ENCODE results near the gene ADARB2. TPM values are rescaled to one million over a fixed set of nuclear protein-coding genes. Genes with fewer than 3 reads are reported as not detected.

ADARB2 gene
- total and polyA plus RNA-seq, 5 donors = 0.53 to 1.6 (median 0.59) TPM

DNA sequence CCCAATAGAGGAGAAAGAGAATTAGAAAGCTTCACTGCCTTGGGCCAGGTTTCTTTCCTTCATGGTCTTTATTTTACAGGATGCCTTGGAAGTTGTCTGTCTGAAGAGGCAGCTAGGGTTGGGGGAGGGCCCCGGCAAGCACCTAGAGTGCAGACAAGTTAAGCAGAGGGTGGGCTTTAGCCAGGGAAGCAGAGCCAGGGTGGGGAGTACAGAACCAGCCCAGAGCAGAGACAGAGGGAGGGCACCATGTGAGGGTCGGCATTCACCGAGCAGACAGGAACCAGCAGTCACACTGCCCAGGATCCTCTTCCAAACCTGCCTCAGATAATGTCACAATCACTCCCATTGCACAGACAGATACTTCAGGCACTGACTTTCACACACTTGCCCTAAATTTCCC, 75.9 kb downstream of the ADARB2 start:
- H3K4me1 ChIP-seq (ENCODE audit: control insufficient read depth, insufficient read depth, low read length) = no peaks in the 10 kb centered on the region
- intact Hi-C loops (cut with DNase I) = no loop called here
- H3K9me3 ChIP-seq (ENCODE audit: control insufficient read depth, low read length) = no peaks in the 10 kb centered on the region
- H3K27ac ChIP-seq (ENCODE audit: low read length) = no peak overlapping the region
- WGBS = 90% methylated on average over 3 of the region's 3 CpGs
- H3K4me3 ChIP-seq (ENCODE audit: low read length) = no peak overlapping the region
- no peak for ATAC-seq
- no peaks in the 10 kb centered on the region for H3K27me3 ChIP-seq (ENCODE audit: control insufficient read depth, insufficient read depth)
- DNase-seq = no peak

DNA sequence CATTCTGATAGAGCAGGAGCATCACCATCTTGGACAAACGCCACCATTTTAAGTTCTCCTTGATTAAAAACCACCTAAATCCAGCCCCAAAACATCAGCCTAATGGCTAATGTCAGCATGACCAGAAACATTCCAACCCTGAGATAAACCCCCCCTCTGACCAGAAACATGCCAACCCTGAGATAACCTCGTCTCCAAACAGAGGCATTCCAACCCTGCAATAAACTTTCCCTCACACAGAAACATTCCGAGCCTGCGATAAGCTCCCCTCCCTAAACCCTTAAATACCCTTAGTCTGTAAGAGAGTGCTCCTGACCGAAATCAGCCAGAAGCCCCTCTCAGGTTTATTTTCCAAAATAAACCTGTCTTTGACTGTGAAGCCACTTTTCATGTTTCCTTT, 76.5 kb downstream of the ADARB2 start:
- no peaks in the 10 kb centered on the region for H3K4me1 ChIP-seq (ENCODE audit: control insufficient read depth, insufficient read depth, low read length)
- WGBS = 32% methylated on average over 5 of the region's 5 CpGs
- intact Hi-C loops (cut with DNase I) = no loop called here
- DNase-seq = no peak
- no peaks in the 10 kb centered on the region for H3K27me3 ChIP-seq (ENCODE audit: control insufficient read depth, insufficient read depth)
- no peak for ATAC-seq
- H3K27ac ChIP-seq (ENCODE audit: low read length) = no peak overlapping the region
- H3K9me3 ChIP-seq (ENCODE audit: control insufficient read depth, low read length) = no peaks in the 10 kb centered on the region
- H3K4me3 ChIP-seq (ENCODE audit: low read length) = no peak overlapping the region

DNA sequence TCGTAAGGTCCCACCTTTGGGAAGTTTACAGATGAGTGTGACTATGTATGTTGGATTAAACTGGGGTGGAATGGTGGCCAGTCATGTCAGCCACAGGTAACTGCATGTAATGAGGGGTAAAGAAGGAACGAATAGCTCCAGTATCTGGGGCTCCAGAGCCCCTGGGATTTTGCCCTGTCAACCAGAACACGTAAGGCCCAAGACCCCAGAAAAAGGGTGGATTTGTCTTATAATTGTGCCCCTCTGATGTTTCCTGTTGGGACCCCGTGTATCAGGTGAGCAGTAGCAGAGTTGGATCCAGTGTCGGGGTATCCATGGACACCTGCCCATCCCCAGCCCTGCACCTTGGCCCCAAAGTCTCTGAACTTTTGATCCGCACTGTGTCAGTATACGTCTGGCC, 76.9 kb downstream of the ADARB2 start:
- H3K27me3 ChIP-seq (ENCODE audit: control insufficient read depth, insufficient read depth) = no peaks in the 10 kb centered on the region
- ATAC-seq = no peak
- intact Hi-C loops (cut with DNase I) = no loop called here
- no peak overlapping the region for H3K27ac ChIP-seq (ENCODE audit: low read length)
- 75% methylated on average over 7 of the region's 7 CpGs for WGBS
- DNase-seq = no peak
- no peak overlapping the region for H3K4me3 ChIP-seq (ENCODE audit: low read length)
- no peaks in the 10 kb centered on the region for H3K9me3 ChIP-seq (ENCODE audit: control insufficient read depth, low read length)
- H3K4me1 ChIP-seq (ENCODE audit: control insufficient read depth, insufficient read depth, low read length) = no peaks in the 10 kb centered on the region

DNA sequence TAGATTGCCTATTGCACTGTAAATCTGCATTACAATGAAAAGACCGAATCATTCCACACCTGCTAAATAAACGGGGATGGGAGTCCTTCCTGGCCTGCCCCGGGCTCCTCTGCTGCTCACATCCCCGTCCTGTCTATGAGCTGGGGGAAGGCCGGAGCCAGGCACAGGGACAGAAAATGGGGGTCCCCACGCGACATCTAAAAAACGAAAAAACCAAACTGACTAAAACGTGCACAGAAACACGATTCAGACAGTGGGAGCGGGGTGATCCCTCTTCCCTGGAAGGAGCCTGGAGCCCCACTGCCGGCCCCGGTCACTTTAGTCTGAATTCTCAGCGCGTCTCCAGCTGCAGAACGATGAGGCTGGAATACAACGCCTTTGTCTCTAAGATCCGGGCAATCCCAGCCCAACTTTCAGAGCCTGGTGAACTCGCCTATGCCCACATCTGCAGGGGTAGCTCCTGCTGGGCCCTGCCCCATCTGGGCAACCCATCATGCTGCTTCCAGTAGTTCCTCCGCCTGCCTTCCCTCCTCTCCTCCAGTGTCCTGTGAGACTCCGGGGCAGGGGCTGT, 78.0 kb downstream of the ADARB2 start:
- WGBS = 85% methylated on average over 21 of the region's 21 CpGs
- Histone ChIP-seq H3K27ac (ENCODE audit: low read length) (no peak overlapping the region), H3K27me3 (ENCODE audit: control insufficient read depth, insufficient read depth) (no peaks in the 10 kb centered on the region), H3K4me1 (ENCODE audit: control insufficient read depth, insufficient read depth, low read length) (no peaks in the 10 kb centered on the region), H3K9me3 (ENCODE audit: control insufficient read depth, low read length) (no peaks in the 10 kb centered on the region), H3K4me3 (ENCODE audit: low read length) (no peak overlapping the region)
- DNase-seq (no peak), ATAC-seq (no peak)
- intact Hi-C loops (cut with DNase I) = no loop called here

DNA sequence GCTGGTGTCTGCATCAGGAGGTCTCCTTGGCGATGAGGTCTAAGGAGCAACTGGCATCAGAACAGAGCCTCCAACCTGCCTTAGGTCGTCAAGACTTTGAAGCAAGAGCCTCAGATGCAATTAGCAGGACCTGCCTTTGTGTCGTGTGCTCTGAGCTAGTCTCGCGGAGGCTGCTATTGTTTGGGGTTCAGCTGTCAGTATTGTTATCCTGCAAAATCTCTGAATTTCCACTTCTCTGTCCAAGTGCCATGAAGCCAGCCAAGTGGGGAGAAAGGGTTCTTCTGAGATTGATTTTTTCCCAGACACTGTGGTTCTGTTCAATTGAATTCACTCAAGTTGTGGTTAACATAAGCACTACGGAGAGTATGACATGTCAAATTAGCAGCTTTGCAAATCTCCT, 78.7 kb downstream of the ADARB2 start:
- Histone ChIP-seq H3K27ac (ENCODE audit: low read length) (no peak overlapping the region), H3K4me1 (ENCODE audit: control insufficient read depth, insufficient read depth, low read length) (no peaks in the 10 kb centered on the region), H3K9me3 (ENCODE audit: control insufficient read depth, low read length) (no peaks in the 10 kb centered on the region), H3K27me3 (ENCODE audit: control insufficient read depth, insufficient read depth) (no peaks in the 10 kb centered on the region), H3K4me3 (ENCODE audit: low read length) (no peak overlapping the region)
- intact Hi-C loops (cut with DNase I) = no loop called here
- 68% methylated on average over 6 of the region's 6 CpGs for WGBS
- DNase-seq (no peak), ATAC-seq (no peak)

DNA sequence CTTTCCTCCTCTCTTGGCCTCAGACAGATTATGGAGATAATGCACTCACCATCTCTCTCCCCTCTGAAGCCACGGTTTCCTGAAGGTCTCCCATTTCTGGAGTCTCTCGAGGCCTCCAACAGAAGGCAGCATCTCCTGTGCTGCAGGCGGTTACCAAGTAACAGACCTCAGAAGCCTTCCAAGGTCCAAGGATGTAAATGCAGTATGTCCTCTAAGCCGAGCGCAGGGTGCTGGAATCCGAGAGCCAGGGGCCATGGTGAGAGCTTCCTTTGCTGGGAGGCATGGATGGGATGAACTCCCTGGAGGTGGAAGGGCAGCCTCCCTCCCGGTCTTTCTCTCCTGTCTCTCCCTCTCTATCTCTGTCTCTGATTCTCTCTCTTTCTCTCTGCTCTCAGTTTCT, 79.8 kb downstream of the ADARB2 start:
- no peak for ATAC-seq
- intact Hi-C loops (cut with DNase I) = no loop called here

DNA sequence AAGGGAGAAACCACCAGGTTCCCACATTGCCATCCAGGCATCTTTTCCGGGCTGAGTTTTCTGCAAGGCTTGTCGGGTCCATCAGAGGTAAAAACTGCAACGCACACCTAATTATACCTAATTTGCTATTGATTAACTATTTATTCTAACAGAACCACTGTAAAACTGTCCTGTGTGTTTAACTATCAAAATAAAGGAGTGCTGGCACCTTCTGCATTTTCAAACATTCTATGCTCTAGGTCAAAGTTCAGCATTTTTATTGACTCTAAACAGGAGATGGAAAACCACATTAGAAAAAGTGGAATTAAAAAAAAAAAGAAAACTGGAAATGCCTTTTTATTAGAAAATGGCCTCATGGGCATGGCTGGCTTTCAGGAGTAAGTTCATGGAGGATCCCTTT, 82.0 kb downstream of the ADARB2 start:
- WGBS = 85% methylated on average over 3 of the region's 3 CpGs
- H3K9me3 ChIP-seq (ENCODE audit: control insufficient read depth, low read length) = no peaks in the 10 kb centered on the region
- no peak overlapping the region for H3K27ac ChIP-seq (ENCODE audit: low read length)
- H3K27me3 ChIP-seq (ENCODE audit: control insufficient read depth, insufficient read depth) = no peaks in the 10 kb centered on the region
- DNase-seq (no peak), ATAC-seq (no peak)
- H3K4me1 ChIP-seq (ENCODE audit: control insufficient read depth, insufficient read depth, low read length) = no peaks in the 10 kb centered on the region
- intact Hi-C loops (cut with DNase I) = no loop called here
- no peak overlapping the region for H3K4me3 ChIP-seq (ENCODE audit: low read length)

More for the DNA sequence above, 79.8 kb downstream of the ADARB2 start:
- Histone ChIP-seq H3K4me1 (ENCODE audit: control insufficient read depth, insufficient read depth, low read length) (no peaks in the 10 kb centered on the region), H3K4me3 (ENCODE audit: low read length) (no peak overlapping the region), H3K27me3 (ENCODE audit: control insufficient read depth, insufficient read depth) (no peaks in the 10 kb centered on the region), H3K9me3 (ENCODE audit: control insufficient read depth, low read length) (no peaks in the 10 kb centered on the region), H3K27ac (ENCODE audit: low read length) (no peak overlapping the region)
- DNase-seq = no peak
- WGBS = 43% methylated on average over 7 of the region's 7 CpGs

DNA sequence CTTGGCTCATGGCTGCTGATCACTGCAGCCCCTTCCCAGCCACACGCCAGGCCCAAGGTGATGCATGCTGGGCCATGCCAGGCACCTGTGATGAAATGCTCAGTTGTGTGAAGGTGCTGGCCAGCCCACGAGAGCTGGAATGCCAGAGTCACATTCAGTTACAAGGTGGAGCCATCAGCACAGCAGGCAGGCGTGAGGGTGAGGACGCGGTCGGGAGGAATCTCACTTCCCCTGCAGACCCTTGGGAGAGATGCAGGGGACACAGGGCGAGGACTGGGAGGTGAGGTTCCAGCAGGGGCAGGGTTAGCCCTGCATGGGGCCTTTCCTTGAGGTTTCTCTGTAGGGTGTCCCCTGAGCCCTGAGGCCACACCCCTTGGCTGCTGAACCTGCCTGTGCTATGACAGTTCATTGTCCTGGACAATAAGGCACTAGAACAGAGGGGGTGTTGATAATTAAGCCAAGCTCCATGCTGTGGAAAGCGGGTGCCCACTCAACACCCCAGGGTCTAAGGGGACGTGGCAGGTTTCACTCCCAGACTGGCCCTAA, 82.4 kb downstream of the ADARB2 start:
- intact Hi-C loops (cut with DNase I) = no loop called here
- ATAC-seq = no peak
- WGBS = 57% methylated on average over 9 of the region's 9 CpGs
- H3K4me1 ChIP-seq (ENCODE audit: control insufficient read depth, insufficient read depth, low read length) = no peaks in the 10 kb centered on the region
- no peaks in the 10 kb centered on the region for H3K27me3 ChIP-seq (ENCODE audit: control insufficient read depth, insufficient read depth)
- no peak for DNase-seq
- H3K9me3 ChIP-seq (ENCODE audit: control insufficient read depth, low read length) = no peaks in the 10 kb centered on the region
- H3K27ac ChIP-seq (ENCODE audit: low read length) = no peak overlapping the region
- H3K4me3 ChIP-seq (ENCODE audit: low read length) = no peak overlapping the region

DNA sequence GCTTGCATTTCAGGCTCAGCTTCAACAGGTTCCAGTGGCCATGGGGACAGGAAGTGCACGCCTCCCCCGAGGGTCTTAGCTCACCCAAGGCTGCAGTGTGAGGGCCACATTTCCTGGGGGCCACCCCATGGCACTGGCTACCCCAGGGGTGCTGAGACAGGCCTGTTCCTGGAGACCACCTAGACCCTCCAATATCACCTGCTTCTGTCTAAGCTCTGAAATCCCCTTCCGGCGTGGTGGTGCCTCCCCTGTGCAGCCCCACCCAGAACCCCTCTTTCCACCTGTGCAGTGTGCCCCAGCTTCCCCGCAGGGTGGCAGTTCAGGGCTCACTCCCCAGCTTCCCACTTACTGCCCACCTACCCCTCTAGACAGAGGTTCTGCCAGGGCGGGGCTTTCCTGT, 83.1 kb downstream of the ADARB2 start:
- no peaks in the 10 kb centered on the region for H3K4me1 ChIP-seq (ENCODE audit: control insufficient read depth, insufficient read depth, low read length)
- ATAC-seq (no peak), DNase-seq (no peak)
- H3K9me3 ChIP-seq (ENCODE audit: control insufficient read depth, low read length) = no peaks in the 10 kb centered on the region
- no peak overlapping the region for H3K4me3 ChIP-seq (ENCODE audit: low read length)
- 68% methylated on average over 6 of the region's 6 CpGs for WGBS
- no peaks in the 10 kb centered on the region for H3K27me3 ChIP-seq (ENCODE audit: control insufficient read depth, insufficient read depth)
- no peak overlapping the region for H3K27ac ChIP-seq (ENCODE audit: low read length)
- intact Hi-C loops (cut with DNase I) = no loop called here

DNA sequence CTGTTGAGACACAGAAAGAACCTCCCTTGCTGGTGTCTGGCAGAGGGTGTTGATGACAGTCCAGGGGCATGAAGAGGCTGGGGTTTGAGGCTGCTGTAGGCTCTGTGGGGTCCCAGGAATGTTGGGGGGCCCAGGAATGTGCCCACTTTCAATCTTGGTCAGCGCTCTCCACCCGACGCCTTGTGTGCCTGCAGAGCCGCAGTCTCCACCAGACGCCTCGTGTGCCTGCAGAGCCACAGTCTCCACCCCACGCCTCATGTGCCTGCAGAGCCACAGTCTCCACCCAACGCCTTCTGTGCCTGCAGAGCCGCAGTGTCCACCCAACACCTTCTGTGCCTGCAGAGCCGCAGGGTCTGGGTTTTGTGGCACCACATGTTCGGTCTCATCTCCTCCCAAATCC, 84.0 kb downstream of the ADARB2 start:
- no peaks in the 10 kb centered on the region for H3K4me1 ChIP-seq (ENCODE audit: control insufficient read depth, insufficient read depth, low read length)
- no peak for DNase-seq
- H3K4me3 ChIP-seq (ENCODE audit: low read length) = no peak overlapping the region
- no peaks in the 10 kb centered on the region for H3K9me3 ChIP-seq (ENCODE audit: control insufficient read depth, low read length)
- 73% methylated on average over 11 of the region's 11 CpGs for WGBS
- intact Hi-C loops (cut with DNase I) = no loop called here
- no peaks in the 10 kb centered on the region for H3K27me3 ChIP-seq (ENCODE audit: control insufficient read depth, insufficient read depth)
- ATAC-seq = no peak
- no peak overlapping the region for H3K27ac ChIP-seq (ENCODE audit: low read length)

DNA sequence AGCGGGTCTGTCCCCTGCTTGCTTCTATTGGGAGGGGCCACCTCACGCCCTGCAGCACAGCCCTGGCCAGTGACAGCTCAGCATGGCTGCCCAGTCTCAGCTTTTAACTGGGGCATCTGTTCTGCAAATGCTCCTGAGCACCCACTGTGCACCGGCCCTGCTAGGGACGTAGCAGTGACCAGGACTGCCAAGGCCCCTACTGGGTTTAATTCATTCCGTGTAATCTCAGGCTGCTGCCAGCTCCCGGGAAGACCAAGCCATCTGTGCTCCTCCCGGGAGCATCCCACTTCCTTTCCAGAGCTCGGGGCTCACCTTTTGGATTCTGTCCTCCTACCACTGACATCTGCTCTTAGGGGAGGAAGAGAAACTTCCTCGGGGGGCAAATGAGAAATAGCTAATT, 85.2 kb downstream of the ADARB2 start:
- ATAC-seq (no peak), DNase-seq (no peak)
- H3K9me3 ChIP-seq (ENCODE audit: control insufficient read depth, low read length) = no peaks in the 10 kb centered on the region
- no peaks in the 10 kb centered on the region for H3K4me1 ChIP-seq (ENCODE audit: control insufficient read depth, insufficient read depth, low read length)
- H3K27me3 ChIP-seq (ENCODE audit: control insufficient read depth, insufficient read depth) = no peaks in the 10 kb centered on the region
- intact Hi-C loops (cut with DNase I) = no loop called here
- H3K4me3 ChIP-seq (ENCODE audit: low read length) = no peak overlapping the region
- no peak overlapping the region for H3K27ac ChIP-seq (ENCODE audit: low read length)
- WGBS = 44% methylated on average over 9 of the region's 9 CpGs
